Hepatocyte (in vitro differentiated cells): ENCODE measurements around the gene OR6K3. TPM values are rescaled to one million over a fixed set of nuclear protein-coding genes. Genes with fewer than 3 reads are reported as not detected.

ENCODE experiments used
- DNase-seq: peaks from one replicate; pipeline ENCODE4 v3.0.0-alpha.2; 2016; ENCODE audit warnings: low spot score
- H2AFZ ChIP-seq: fragments of 200-600 bp; sonication (generic); 2 replicates; pipeline ENCODE4 v1.6.0; 2016; ENCODE audit warnings: antibody characterized with exemption, mild to moderate bottlenecking
- H3K27ac ChIP-seq: fragments of 200-600 bp; sonication (generic); 2 replicates; pipeline ENCODE4 v1.5.1; 2016; ENCODE audit warnings: mild to moderate bottlenecking
- H3K27me3 ChIP-seq: fragments of 200-600 bp; sonication (generic); 2 replicates; pipeline ENCODE4 v1.6.1; 2016
- H3K36me3 ChIP-seq: fragments of 200-600 bp; sonication (generic); replicated peaks from 2 replicates; pipeline ENCODE4 v1.5.1; 2016; ENCODE audit warnings: low read depth; ENCODE audit not compliant: insufficient read depth
- H3K4me1 ChIP-seq: fragments of 200-600 bp; sonication (generic); 2 replicates; pipeline ENCODE4 v1.5.1; 2016; ENCODE audit warnings: mild to moderate bottlenecking, moderate library complexity; ENCODE audit not compliant: insufficient read depth
- H3K4me2 ChIP-seq: fragments of 200-600 bp; sonication (generic); 2 replicates; pipeline ENCODE4 v1.6.0; 2016
- H3K4me3 ChIP-seq: fragments of 200-600 bp; sonication (generic); 2 replicates; pipeline ENCODE4 v1.5.1; 2016; ENCODE audit warnings: mild to moderate bottlenecking
- H3K79me2 ChIP-seq: fragments of 200-600 bp; sonication (generic); 2 replicates; pipeline ENCODE4 v1.6.0; 2017; ENCODE audit warnings: mild to moderate bottlenecking
- H3K9me2 ChIP-seq: fragments of 200-600 bp; sonication (generic); replicated peaks from 2 replicates; pipeline ENCODE4 v1.6.0; 2017; ENCODE audit warnings: mild to moderate bottlenecking; ENCODE audit not compliant: insufficient read depth
- H3K9me3 ChIP-seq: fragments of 200-600 bp; sonication (generic); 2 replicates; pipeline ENCODE4 v1.5.1; 2016; ENCODE audit warnings: low read depth, mild to moderate bottlenecking
- H4K20me1 ChIP-seq: fragments of 200-600 bp; sonication (generic); 2 replicates; pipeline ENCODE4 v1.6.0; 2016; ENCODE audit warnings: mild to moderate bottlenecking; ENCODE audit not compliant: insufficient read depth, poor library complexity, severe bottlenecking
- CTCF ChIP-seq: fragments of 200-600 bp; sonication (generic); IDR thresholded peaks from 2 replicates; pipeline ENCODE4 v1.5.1; 2016; ENCODE audit warnings: antibody characterized with exemption, mild to moderate bottlenecking; ENCODE audit not compliant: poor library complexity
- EZH2 ChIP-seq: fragments of 200-600 bp; sonication (generic); IDR thresholded peaks from 2 replicates; pipeline ENCODE4 v1.6.1; 2016; ENCODE audit warnings: antibody characterized with exemption, mild to moderate bottlenecking, borderline replicate concordance
- EZH2phosphoT487 ChIP-seq: fragments of 200-600 bp; sonication (generic); IDR thresholded peaks from one replicate; pipeline ENCODE4 v1.6.1; 2018; ENCODE audit warnings: antibody characterized with exemption, mild to moderate bottlenecking, low read depth, moderate library complexity; ENCODE audit not compliant: unreplicated experiment, severe bottlenecking
- WGBS: methylation state at CpG from one replicate; pipeline ENCODE4 v1.1.6; 2016; ENCODE audit warnings: low lambda C conversion rate; ENCODE audit errors: missing lambda C conversion rate; 5-methylcytosine and 5-hydroxymethylcytosine counted together
- polyA plus RNA-seq: library from polyadenylated mRNA; unstranded; fragments of >200 nt; fragmentation: Nextera tagmentation; extraction: Ambion mirVana; gene quantifications from 2 replicates; pipeline ENCODE4 v1.2.1, GENCODE V29; 2016
- total RNA-seq: library from RNA; depleted of rRNA; stranded (reverse); fragments of >200 nt; gene quantifications from 2 replicates; pipeline ENCODE4 v1.2.3, GENCODE V29; 2014

Gene OR6K3
- not detected in 2 replicates for total RNA-seq
- polyA plus RNA-seq: not detected in 2 replicates

GRCh38 chr1:158720620-158721019 lies at the start of gene OR6K3:
Gene OR6K3, minus strand, starts transcription at chr1:158720720. Its CDS starts 2,605 bp downstream, at chr1:158718115.
- Histone ChIP-seq H3K4me1 (no peaks in the 10 kb centered on the region), H4K20me1 (no peaks in the 10 kb centered on the region), H3K9me3 (no peaks in the 10 kb centered on the region), H3K4me3 (no peak within 1 kb of the TSS), H3K27me3 (no peaks in the 10 kb centered on the region), H2AFZ (no peak within 1 kb of the TSS), H3K4me2 (no peak within 1 kb of the TSS), H3K27ac (no peak within 1 kb of the TSS), H3K9me2 (no peaks in the 10 kb centered on the region), H3K79me2 (no peaks in the 10 kb centered on the region), H3K36me3 (no peaks in the 10 kb centered on the region)
- no peak for TF ChIP-seq EZH2
- TF ChIP-seq CTCF: no peak
- WGBS: 88% methylated on average over 2 of the region's 2 CpGs
- no peak for DNase-seq

- Histone ChIP-seq H3K4me1 (no peaks in the 10 kb centered on the region), H3K27me3 (no peaks in the 10 kb centered on the region), H3K9me2 (no peaks in the 10 kb centered on the region), H3K4me3 (no peak within 1 kb of the TSS), H3K9me3 (no peaks in the 10 kb centered on the region), H3K79me2 (no peaks in the 10 kb centered on the region), H3K27ac (no peak within 1 kb of the TSS), H3K36me3 (no peaks in the 10 kb centered on the region), H2AFZ (no peak within 1 kb of the TSS), H3K4me2 (no peak within 1 kb of the TSS), H4K20me1 (no peaks in the 10 kb centered on the region)
- DNase-seq: no peak
- WGBS: 70% methylated on average over 2 of the region's 2 CpGs
- TF ChIP-seq EZH2 (no peak), CTCF (no peak), EZH2phosphoT487 (no peak)
Observed at GRCh38 chr1:158754420-158754819, 33.9 kb upstream of the OR6K3 start, which contains the start of gene OR6K6. Gene OR6K6, plus strand, starts transcription at chr1:158754720. Its CDS starts 168 bp downstream, at chr1:158754888.

- no peak for DNase-seq
- H3K4me3 ChIP-seq: no peak overlapping the region
- 95% methylated on average over 9 of the region's 9 CpGs for WGBS
- H3K79me2 ChIP-seq: no peaks in the 10 kb centered on the region
- no peaks in the 10 kb centered on the region for H3K9me2 ChIP-seq
- H3K4me1 ChIP-seq: no peaks in the 10 kb centered on the region
- no peaks in the 10 kb centered on the region for H3K27me3 ChIP-seq
- H3K36me3 ChIP-seq: no peaks in the 10 kb centered on the region
- TF ChIP-seq EZH2 (no peak), CTCF (no peak), EZH2phosphoT487 (no peak)
- H3K9me3 ChIP-seq: no peaks in the 10 kb centered on the region
- H2AFZ ChIP-seq: no peak overlapping the region
- H3K4me2 ChIP-seq: no peak overlapping the region
- H4K20me1 ChIP-seq: no peaks in the 10 kb centered on the region
- H3K27ac ChIP-seq: no peak overlapping the region
Observed at GRCh38 chr1:158752155-158752712, 31.7 kb upstream of the OR6K3 start.

- no peaks in the 10 kb centered on the region for H4K20me1 ChIP-seq
- no peaks in the 10 kb centered on the region for H3K36me3 ChIP-seq
- no peaks in the 10 kb centered on the region for H3K9me3 ChIP-seq
- H3K4me3 ChIP-seq: no peak overlapping the region
- H3K4me2 ChIP-seq: no peak overlapping the region
- no peak overlapping the region for H2AFZ ChIP-seq
- no peaks in the 10 kb centered on the region for H3K79me2 ChIP-seq
- no peaks in the 10 kb centered on the region for H3K27me3 ChIP-seq
- no peak for DNase-seq
- no peaks in the 10 kb centered on the region for H3K4me1 ChIP-seq
- TF ChIP-seq EZH2phosphoT487 (no peak), EZH2 (no peak), CTCF (no peak)
- H3K27ac ChIP-seq: no peak overlapping the region
- H3K9me2 ChIP-seq: no peaks in the 10 kb centered on the region
Observed at GRCh38 chr1:158735848-158736247, 15.3 kb upstream of the OR6K3 start.
